ENCODE measurements around the gene ATF7IP. TPM values are rescaled to one million over a fixed set of nuclear protein-coding genes. Genes with fewer than 3 reads are reported as not detected.
"Not testable (repeated sequence)": the region's sequence is repeated elsewhere in the genome, so short reads cannot be mapped to it uniquely, and the experiment has no call there.

Gene ATF7IP
- total RNA-seq (2014; rRNA removed; shearing (Covaris generic)) = 19.5 and 26.2 TPM in 2 replicates

GRCh38 chr12:14365294-14366208, at the start of gene ATF7IP:
Gene ATF7IP, plus strand, starts transcription at chr12:14365682. Its CDS starts 58,234 bp downstream, at chr12:14423916.
- H3K4me3 ChIP-seq (ENCODE audit: insufficient read depth, low read depth, low read length) = peak within 1 kb of the TSS; percentile 53
- no peaks in the 10 kb centered on the region for H3K36me3 ChIP-seq (replicated peaks; ENCODE audit: control insufficient read depth, insufficient read depth, low read length)
- peak; percentile 96 for DNase-seq
- no peaks in the 10 kb centered on the region for H3K27me3 ChIP-seq (ENCODE audit: control insufficient read depth, insufficient read depth, low read length)

GRCh38 chr12:14317362-14318146, 47.9 kb upstream of the ATF7IP start:
- DNase-seq = no peak
- Histone ChIP-seq H3K27me3 (ENCODE audit: control insufficient read depth, insufficient read depth, low read length) (no peaks in the 10 kb centered on the region), H3K4me3 (ENCODE audit: insufficient read depth, low read depth, low read length) (no peak overlapping the region), H3K36me3 (replicated peaks; ENCODE audit: control insufficient read depth, insufficient read depth, low read length) (no peaks in the 10 kb centered on the region)

DNA sequence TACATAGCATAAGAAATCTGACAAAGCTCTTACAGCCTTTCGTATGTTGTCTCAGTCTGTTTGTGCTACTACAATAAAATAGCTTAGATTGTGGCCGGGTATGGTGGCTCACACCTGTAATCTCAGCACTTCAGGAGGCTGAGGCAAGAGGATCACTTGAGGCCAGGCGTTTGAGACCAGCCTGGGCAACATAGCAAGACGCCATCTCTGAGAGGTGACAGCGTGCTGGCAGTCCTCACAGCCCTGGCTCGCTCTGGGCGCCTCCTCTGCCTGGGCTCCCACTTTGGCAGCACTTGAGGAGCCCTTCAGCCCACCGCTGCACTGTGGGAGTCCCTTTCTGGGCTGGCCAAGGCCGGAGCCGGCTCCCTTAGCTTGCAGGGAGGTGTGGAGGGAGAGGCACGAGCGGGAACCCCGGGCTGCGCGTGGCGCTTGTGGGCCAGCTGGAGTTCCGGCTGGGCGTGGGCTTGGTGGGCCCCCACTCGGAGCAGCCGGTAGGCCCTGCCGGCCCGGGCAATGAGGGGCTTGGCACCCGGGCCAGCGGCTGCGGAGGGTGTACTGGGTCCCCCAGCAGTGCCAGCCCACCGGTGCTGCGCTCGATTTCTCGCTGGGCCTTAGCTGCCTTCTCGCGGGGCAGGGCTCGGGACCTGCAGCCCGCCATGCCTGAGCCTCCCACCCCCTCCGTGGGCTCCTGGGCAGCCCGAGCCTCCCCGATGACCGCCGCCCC, 45.6 kb upstream of the ATF7IP start:
- H3K4me3 ChIP-seq (ENCODE audit: insufficient read depth, low read depth, low read length); H3K36me3 ChIP-seq (replicated peaks; ENCODE audit: control insufficient read depth, insufficient read depth, low read length); DNase-seq; H3K27me3 ChIP-seq (ENCODE audit: control insufficient read depth, insufficient read depth, low read length): not testable (repeated sequence)

- Histone ChIP-seq H3K27me3 (ENCODE audit: control insufficient read depth, insufficient read depth, low read length) (no peaks in the 10 kb centered on the region), H3K4me3 (ENCODE audit: insufficient read depth, low read depth, low read length) (no peak overlapping the region), H3K36me3 (replicated peaks; ENCODE audit: control insufficient read depth, insufficient read depth, low read length) (no peaks in the 10 kb centered on the region)
- DNase-seq = no peak
These were observed 43.1 kb upstream of the ATF7IP start for GRCh38 chr12:14322403-14322802.

- Histone ChIP-seq H3K27me3 (ENCODE audit: control insufficient read depth, insufficient read depth, low read length) (no peaks in the 10 kb centered on the region), H3K4me3 (ENCODE audit: insufficient read depth, low read depth, low read length) (no peak overlapping the region), H3K36me3 (replicated peaks; ENCODE audit: control insufficient read depth, insufficient read depth, low read length) (no peaks in the 10 kb centered on the region)
- DNase-seq = no peak
These were observed 39.7 kb upstream of the ATF7IP start for GRCh38 chr12:14325716-14326343.

GRCh38 chr12:14326699-14327098, 38.8 kb upstream of the ATF7IP start:
- Histone ChIP-seq H3K36me3 (replicated peaks; ENCODE audit: control insufficient read depth, insufficient read depth, low read length) (no peaks in the 10 kb centered on the region), H3K27me3 (ENCODE audit: control insufficient read depth, insufficient read depth, low read length) (no peaks in the 10 kb centered on the region), H3K4me3 (ENCODE audit: insufficient read depth, low read depth, low read length) (no peak overlapping the region)
- no peak for DNase-seq

DNA sequence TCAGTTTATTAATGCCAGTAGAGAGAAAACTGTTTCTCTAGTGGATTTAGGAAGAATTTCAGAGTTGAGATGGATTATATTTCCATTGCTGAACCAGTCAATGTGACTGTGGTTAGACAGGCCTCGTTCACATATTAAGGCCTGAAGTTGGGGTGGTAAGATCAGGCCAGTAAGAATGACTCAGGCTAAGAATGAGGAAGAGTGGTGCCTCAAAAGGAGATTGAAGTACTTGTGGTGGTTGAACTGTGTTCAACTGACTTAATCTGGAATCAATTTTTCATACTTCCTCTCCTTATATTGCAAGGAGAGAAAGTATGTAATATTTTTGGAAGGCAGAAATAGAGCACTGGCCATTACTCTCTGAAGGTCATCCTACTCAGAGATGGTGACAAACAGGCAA, 37.8 kb upstream of the ATF7IP start:
- DNase-seq = no peak
- H3K36me3 ChIP-seq (replicated peaks; ENCODE audit: control insufficient read depth, insufficient read depth, low read length) = no peaks in the 10 kb centered on the region
- no peak overlapping the region for H3K4me3 ChIP-seq (ENCODE audit: insufficient read depth, low read depth, low read length)
- H3K27me3 ChIP-seq (ENCODE audit: control insufficient read depth, insufficient read depth, low read length) = no peaks in the 10 kb centered on the region

DNA sequence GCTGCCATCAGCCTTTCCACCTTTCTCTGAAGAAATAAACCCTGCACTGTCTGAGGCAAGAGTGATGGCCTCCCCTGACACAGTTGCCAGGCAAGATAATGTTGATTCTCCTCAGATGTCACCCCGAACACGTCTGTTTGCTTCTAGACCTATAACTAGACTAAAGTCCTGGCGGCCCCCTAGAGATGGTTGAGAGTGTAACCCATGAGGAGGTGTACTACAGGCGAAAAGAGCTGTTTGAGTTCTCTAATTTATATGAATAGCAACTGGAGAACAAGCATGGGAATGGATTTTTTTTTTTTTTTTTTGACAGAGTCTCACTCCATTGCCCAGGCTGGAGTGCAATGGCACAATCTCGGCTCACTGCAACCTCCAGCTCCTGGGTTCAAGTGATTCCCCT, 33.0 kb upstream of the ATF7IP start:
- no peaks in the 10 kb centered on the region for H3K27me3 ChIP-seq (ENCODE audit: control insufficient read depth, insufficient read depth, low read length)
- no peaks in the 10 kb centered on the region for H3K36me3 ChIP-seq (replicated peaks; ENCODE audit: control insufficient read depth, insufficient read depth, low read length)
- H3K4me3 ChIP-seq (ENCODE audit: insufficient read depth, low read depth, low read length) = no peak overlapping the region
- DNase-seq = no peak

DNA sequence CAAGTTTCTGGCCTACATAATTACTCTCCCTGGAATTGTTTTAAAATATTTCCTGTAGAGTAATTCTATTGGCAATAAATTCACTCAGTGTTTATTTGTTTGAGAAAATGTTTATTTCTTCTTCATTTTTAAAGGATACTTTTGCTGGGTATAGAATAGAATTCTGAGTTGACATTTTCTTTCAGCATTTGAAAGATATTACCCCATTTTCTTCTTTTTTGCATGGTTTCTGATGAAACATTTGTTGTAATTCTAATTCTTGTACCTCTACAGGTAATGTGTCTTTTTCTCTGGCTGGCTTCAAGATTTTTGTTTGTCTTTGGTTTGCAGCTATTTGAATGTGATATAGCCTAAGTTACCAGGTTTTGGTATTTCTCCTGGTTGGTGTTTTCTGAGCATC, 25.1 kb upstream of the ATF7IP start:
- Histone ChIP-seq H3K4me3 (ENCODE audit: insufficient read depth, low read depth, low read length) (no peak overlapping the region), H3K36me3 (replicated peaks; ENCODE audit: control insufficient read depth, insufficient read depth, low read length) (no peaks in the 10 kb centered on the region), H3K27me3 (ENCODE audit: control insufficient read depth, insufficient read depth, low read length) (no peaks in the 10 kb centered on the region)
- DNase-seq = no peak

DNA sequence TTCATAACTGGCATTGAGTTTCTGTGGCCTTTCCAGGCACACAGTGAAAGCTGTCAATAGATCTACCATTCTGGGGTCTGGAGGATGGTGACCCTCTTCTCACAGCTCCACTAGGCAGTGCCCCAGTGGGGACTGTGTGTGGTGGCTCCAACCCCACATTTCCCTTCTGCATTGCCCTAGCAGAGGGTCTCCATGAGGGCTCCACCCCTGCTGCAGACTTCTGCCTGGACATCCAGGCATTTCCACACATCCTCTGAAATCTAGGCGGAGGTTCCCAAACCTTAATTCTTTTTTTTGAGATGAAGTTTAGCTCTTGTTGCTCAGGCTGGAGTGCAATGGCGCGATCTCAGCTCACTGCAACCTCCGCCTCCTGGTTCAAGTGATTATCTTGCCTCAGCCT, 14.0 kb upstream of the ATF7IP start:
- DNase-seq; H3K4me3 ChIP-seq (ENCODE audit: insufficient read depth, low read depth, low read length); H3K27me3 ChIP-seq (ENCODE audit: control insufficient read depth, insufficient read depth, low read length); H3K36me3 ChIP-seq (replicated peaks; ENCODE audit: control insufficient read depth, insufficient read depth, low read length): not testable (repeated sequence)

GRCh38 chr12:14352066-14352465, 13.4 kb upstream of the ATF7IP start:
- not testable (repeated sequence) for DNase-seq; H3K4me3 ChIP-seq (ENCODE audit: insufficient read depth, low read depth, low read length); H3K36me3 ChIP-seq (replicated peaks; ENCODE audit: control insufficient read depth, insufficient read depth, low read length); H3K27me3 ChIP-seq (ENCODE audit: control insufficient read depth, insufficient read depth, low read length)

- DNase-seq; H3K36me3 ChIP-seq (replicated peaks; ENCODE audit: control insufficient read depth, insufficient read depth, low read length); H3K4me3 ChIP-seq (ENCODE audit: insufficient read depth, low read depth, low read length); H3K27me3 ChIP-seq (ENCODE audit: control insufficient read depth, insufficient read depth, low read length): not testable (repeated sequence)
These were observed 10.8 kb upstream of the ATF7IP start for GRCh38 chr12:14354665-14355064.

DNA sequence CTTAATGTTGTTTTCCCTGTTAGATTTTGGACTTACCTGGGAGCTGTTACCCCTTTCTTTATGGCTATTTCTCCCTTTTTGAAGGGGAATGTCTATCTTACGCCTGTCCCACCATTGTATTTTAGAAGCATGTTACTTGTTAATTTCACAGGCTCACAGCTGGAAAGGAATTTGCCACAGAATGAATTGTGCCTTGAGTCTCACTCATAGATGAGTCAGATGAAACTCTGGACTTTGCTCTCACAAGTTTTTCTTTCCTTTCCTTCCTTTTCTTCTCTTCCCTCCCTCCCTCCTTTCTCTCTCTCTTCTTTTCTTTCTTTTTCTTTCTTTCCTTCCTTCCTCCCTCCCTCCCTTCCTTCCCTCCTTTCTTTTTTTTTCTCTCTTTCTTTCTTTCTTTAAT, 9.3 kb upstream of the ATF7IP start:
- no peak for DNase-seq
- H3K4me3 ChIP-seq (ENCODE audit: insufficient read depth, low read depth, low read length) = no peak overlapping the region
- H3K27me3 ChIP-seq (ENCODE audit: control insufficient read depth, insufficient read depth, low read length) = no peaks in the 10 kb centered on the region

DNA sequence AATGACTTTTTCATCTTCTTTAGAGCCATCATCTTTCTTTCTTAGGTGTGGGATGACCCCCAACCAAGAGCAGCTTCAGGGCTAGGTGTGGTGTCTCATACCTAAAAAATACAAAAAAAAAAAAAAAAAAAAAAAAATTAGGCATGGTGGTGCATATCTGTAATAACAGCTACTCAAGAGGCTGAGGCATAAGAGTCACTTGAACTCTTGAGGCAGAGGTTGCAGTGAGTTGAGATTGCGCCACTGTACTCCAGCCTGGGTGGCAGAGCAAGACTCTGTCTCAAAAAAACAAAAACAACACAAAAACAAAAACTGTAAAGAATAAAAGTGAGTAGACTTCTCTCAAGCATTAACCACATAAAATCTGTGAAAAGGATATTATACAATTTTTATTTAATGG, 8.0 kb upstream of the ATF7IP start:
- Histone ChIP-seq H3K36me3 (replicated peaks; ENCODE audit: control insufficient read depth, insufficient read depth, low read length) (no peaks in the 10 kb centered on the region), H3K4me3 (ENCODE audit: insufficient read depth, low read depth, low read length) (no peak overlapping the region), H3K27me3 (ENCODE audit: control insufficient read depth, insufficient read depth, low read length) (no peaks in the 10 kb centered on the region)
- no peak for DNase-seq

More for the DNA sequence above, 9.3 kb upstream of the ATF7IP start:
- H3K36me3 ChIP-seq (replicated peaks; ENCODE audit: control insufficient read depth, insufficient read depth, low read length) = no peaks in the 10 kb centered on the region
